RWPE1 (cell line): ENCODE results near the gene POU2AF3.

Experiments
- CTCF ChIA-PET: fragments of 350-600 bp; sonication (Branson Sonifier 250); formaldehyde crosslinking; extraction: SDS; loops from one replicate; lab custom pipeline; 2021; lab: Yijun Ruan, JAX
- POLR2A ChIA-PET: fragments of 400-600 bp; formaldehyde crosslinking; extraction: SDS; loops from one replicate; lab custom pipeline; 2020; ENCODE audit warnings: antibody characterized with exemption; ENCODE audit not compliant: low non-redundant PET; lab: Yijun Ruan, JAX
- DNase-seq: peaks from one replicate; pipeline ENCODE4 v3.0.0; 2012; ENCODE audit warnings: low spot score
- H3K27ac ChIP-seq: fragments of 450-650 bp; 2 replicates; pipeline ENCODE4 v1.5.1; 2017
- CTCF ChIP-seq: fragments of 450-650 bp; conservative IDR thresholded peaks from 2 replicates; pipeline ENCODE4 v1.5.1; 2017; ENCODE audit warnings: low read depth, mild to moderate bottlenecking

Gene POU2AF3

GRCh38 chr11:111298413-111299100, at the start of gene POU2AF3:
TSS of gene POU2AF3 (plus strand) at chr11:111298546. CDS start at chr11:111298582, 36 bp downstream.
- ChIA-PET CTCF (interaction anchor here (0.6 to 1.5 kb wide), 10 partner anchors 8 to 149 kb away, joined by 3 to 6 read pairs (median 4); no protein-coding TSS in a partner anchor), POLR2A (interaction anchor here (0.5 kb wide), 1 partner anchor 867 kb away, joined by 5 read pairs; no protein-coding TSS in a partner anchor)
- no peak for TF ChIP-seq CTCF
- H3K27ac ChIP-seq = no peak within 1 kb of the TSS
- no peak for DNase-seq

GRCh38 chr11:111250936-111251335, 47.4 kb upstream of the POU2AF3 start:
- H3K27ac ChIP-seq = no peak overlapping the region
- no peak for DNase-seq
- POLR2A ChIA-PET = no interaction called here
- TF ChIP-seq CTCF = no peak
- CTCF ChIA-PET = no interaction called here

- ChIA-PET POLR2A (no interaction called here), CTCF (no interaction called here)
- no peak for TF ChIP-seq CTCF
- no peak for DNase-seq
- no peak overlapping the region for H3K27ac ChIP-seq
These were observed 45.2 kb upstream of the POU2AF3 start for GRCh38 chr11:111253131-111253530.

- CTCF ChIA-PET = interaction anchor here (0.6 kb wide), 1 partner anchor 234 kb away, joined by 3 read pairs; no protein-coding TSS in a partner anchor
- TF ChIP-seq CTCF = no peak
These were observed 44.7 kb upstream of the POU2AF3 start for GRCh38 chr11:111253630-111254029.

GRCh38 chr11:111258046-111258445, 40.3 kb upstream of the POU2AF3 start:
- no peak overlapping the region for H3K27ac ChIP-seq
- POLR2A ChIA-PET = no interaction called here
- no peak for TF ChIP-seq CTCF
- CTCF ChIA-PET = no interaction called here
- DNase-seq = no peak

More at GRCh38 chr11:111253630-111254029, 44.7 kb upstream of the POU2AF3 start:
- no peak for DNase-seq
- POLR2A ChIA-PET = no interaction called here
- no peak overlapping the region for H3K27ac ChIP-seq

- CTCF ChIA-PET = no interaction called here
- no peak for DNase-seq
- H3K27ac ChIP-seq = no peak overlapping the region
- POLR2A ChIA-PET = no interaction called here
- no peak for TF ChIP-seq CTCF
These were observed 38.5 kb upstream of the POU2AF3 start for GRCh38 chr11:111259896-111260295.
